ENCODE results near the gene LEP.

- TF ChIP-seq POLR2A (IDR thresholded peaks at IDR 0.05) (no peak), CTCF (IDR thresholded peaks at IDR 0.05) (no peak)
Observed at GRCh38 chr7:128254470-128254869, 13.4 kb downstream of the LEP start.
